Measurements from ENCODE around the gene SVIP. TPM values are rescaled to one million over a fixed set of nuclear protein-coding genes. Genes with fewer than 3 reads are reported as not detected.

SVIP gene, protein sequence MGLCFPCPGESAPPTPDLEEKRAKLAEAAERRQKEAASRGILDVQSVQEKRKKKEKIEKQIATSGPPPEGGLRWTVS
- 3.1 and 9.2 TPM in 2 replicates for total RNA-seq

DNA sequence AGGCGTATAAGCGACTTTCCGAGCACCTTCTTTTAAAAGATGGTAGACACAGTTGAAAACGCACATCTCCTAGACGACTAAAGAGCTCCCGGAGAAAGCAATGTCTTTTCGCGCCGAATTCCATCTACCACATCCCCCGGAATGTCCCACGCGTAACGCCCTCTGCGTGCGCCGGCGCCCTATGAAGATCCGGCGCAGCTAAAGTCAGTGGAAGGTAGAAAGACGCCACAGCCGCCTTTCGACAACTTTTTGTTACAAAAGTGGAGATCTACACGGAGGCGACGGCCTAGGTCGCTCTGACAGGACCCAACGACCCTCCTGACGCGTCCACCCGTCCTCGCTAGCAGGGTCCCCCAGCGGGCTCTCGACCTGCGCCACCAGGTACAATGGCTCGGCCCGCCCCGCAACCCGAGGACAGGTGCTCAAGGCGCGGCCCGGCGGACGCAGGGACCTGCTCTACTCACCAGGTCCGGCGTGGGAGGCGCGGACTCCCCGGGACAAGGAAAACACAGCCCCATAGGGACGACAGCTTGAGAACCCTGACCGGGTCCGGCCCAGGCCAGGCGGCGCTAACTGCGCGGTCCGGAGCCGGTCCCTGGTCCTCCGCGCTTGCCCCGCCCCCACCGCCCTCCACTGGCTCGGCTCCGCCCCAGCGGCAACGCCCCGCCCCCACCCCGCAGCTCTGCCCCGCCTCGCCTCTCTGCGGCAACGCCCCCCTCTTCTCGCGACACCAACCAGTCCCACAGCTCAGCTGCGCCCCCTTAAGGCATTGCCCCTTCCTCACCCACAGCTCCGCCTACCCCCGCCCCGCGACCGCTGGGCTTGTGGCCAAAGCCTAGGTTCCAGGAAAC lies at the start of gene SVIP:
Gene SVIP, minus strand, starts transcription at position 571 of the 851 bp plus-strand sequence. Its CDS starts 53 bp downstream, at position 518.

DNA sequence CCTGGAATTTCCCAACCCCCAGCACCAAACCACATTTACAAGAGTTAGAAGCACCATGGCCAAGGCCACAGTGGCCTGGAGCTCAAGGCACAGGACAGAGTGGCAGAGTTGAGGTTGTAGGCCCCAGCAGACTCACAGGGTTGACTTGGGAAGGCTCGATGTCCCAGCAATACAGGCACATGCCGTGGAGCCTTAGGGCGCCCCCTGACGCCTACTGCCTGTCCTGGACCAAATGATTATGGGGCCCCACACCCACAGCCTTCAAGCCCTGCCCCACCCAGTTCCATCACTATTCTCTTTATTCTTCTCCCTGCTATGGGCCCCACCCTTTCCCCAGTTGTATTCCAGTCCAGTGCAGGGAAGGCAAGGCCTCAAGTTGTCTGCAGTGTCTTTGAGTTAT lies 30.6 kb upstream of the SVIP start, which contains the start of gene CCDC179:
Gene CCDC179, minus strand, starts transcription at position 234 of the 400 bp plus-strand sequence. Its CDS starts 53 bp downstream, at position 181.

Other genes with a start within 250 kb of the SVIP start
- 12.1 and 12.8 TPM in 2 replicates for gene FANCF, start 204.0 kb downstream of the SVIP start, total RNA-seq
- gene GAS2, start 163.2 kb downstream of the SVIP start, total RNA-seq, result 0.64 and 2.9 TPM in 2 replicates
- not detected in 2 replicates for gene CCDC179, start 30.7 kb upstream of the SVIP start, total RNA-seq

Measured in tracheal epithelial cell (primary cell).